HG03139 (cell line): ENCODE results near the gene CLIC5.

Experiments used
- ATAC-seq: cut with Tn5 transposase; IDR thresholded peaks from one replicate; pipeline ENCODE4 v1.9.1; 2021; ENCODE audit not compliant: unreplicated experiment

The CLIC5 gene

GRCh38 chr6:45966797-45967196, 48.9 kb downstream of the CLIC5 start:
- ATAC-seq: no peak

DNA sequence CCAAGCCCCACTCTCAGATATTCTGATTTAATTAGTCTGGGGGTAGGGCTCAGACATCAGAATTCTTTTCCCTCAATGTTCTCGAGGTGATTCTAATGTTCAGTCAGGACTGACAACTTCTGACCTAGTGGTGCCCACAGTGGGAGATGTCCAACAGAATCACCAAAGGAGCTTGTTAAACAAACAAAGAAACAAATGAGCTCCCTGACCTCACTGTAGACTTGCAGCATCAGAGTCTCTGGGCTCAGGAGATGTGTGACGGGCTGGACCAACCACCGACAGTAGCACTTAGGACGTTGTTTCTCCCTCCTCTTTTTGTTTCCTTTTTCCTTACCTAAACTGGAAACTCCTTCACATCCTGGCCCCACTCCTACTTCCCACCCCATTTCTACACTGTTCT, 49.3 kb downstream of the CLIC5 start:
- ATAC-seq: no peak

GRCh38 chr6:45965792-45966191, 49.9 kb downstream of the CLIC5 start:
- ATAC-seq: no peak

- no peak for ATAC-seq
Measured at GRCh38 chr6:45965007-45965406, 50.7 kb downstream of the CLIC5 start.

DNA sequence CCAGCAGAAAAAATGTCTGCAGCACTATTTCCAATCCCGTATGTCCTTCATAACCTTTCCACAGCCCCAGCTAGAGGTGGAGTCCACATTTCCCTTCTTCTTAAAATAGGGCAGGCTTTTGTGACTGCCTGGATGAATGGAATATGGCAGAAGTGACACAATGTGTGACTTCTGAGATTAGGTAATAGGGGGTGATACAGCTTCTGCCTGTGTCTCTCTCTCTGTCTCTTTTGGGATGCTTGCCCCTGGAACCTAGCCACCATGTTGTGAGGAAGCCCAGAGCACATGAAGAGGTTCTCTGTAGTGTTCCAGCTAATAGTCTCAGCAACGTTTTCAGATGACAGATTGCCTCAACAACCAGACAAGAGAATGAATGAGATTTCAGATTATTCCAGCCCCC, 51.4 kb downstream of the CLIC5 start:
- no peak for ATAC-seq

GRCh38 chr6:45963896-45964295, 51.8 kb downstream of the CLIC5 start:
- no peak for ATAC-seq

GRCh38 chr6:45961125-45961524, 54.5 kb downstream of the CLIC5 start:
- no peak for ATAC-seq

- ATAC-seq: no peak
Measured at GRCh38 chr6:45959534-45960145, 56.0 kb downstream of the CLIC5 start.

DNA sequence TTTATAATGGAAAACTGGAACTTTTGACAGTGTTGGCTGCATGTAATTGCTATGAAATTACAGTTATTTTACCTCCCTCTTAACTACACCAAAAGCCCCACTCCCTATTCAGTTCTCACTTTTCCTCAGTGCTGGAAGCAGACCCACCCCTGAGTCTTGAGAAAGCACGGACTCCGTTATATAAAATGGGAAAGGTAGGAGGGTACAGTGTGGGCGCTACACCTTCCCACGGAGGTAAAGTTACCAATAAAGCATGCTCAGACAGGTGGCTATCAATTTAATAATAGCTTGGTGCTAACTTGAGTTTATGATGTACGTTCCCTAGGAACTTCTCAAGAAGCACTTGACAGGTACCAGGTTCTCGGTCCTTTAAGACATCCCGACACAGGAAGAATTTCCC, 59.0 kb downstream of the CLIC5 start:
- no peak for ATAC-seq

DNA sequence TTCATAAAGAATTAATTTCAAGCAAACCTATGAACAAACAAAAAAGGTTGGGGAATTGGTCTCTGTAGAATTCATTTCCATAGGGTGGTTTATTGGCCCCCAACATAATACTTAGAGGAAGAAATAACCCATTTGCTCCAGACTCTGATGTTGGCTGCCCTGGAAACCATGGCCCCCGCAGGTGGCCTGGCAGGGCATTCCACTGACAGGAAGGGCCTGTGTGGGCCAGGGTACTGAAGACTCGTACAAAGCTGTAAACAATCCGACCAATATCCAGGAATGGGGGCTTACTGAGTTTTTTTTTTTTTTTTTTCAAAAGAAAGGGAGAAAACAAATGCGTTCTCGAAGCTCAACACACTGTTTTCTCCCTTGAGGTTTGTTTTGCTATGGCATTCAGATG, 59.5 kb downstream of the CLIC5 start:
- no peak for ATAC-seq

DNA sequence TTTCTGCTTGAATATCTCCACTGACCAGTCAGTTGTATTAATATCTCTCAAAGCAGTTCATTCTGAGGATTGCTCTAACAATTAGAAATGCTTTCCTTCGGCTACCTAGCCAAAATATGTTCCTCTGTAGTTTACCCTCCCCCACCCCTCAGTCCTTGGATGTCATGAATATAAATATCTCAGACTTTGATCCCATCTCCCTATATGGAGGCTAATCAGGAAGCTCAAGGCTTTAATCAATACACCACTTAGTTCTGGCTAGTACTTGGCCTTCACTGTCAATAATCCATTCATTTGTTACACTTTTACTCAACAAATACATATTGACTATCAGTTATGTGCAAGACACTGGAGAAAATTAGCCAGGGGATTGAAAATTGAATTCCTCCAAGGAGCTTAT, 60.1 kb downstream of the CLIC5 start:
- no peak for ATAC-seq

GRCh38 chr6:45952546-45952945, 63.1 kb downstream of the CLIC5 start:
- ATAC-seq: no peak

DNA sequence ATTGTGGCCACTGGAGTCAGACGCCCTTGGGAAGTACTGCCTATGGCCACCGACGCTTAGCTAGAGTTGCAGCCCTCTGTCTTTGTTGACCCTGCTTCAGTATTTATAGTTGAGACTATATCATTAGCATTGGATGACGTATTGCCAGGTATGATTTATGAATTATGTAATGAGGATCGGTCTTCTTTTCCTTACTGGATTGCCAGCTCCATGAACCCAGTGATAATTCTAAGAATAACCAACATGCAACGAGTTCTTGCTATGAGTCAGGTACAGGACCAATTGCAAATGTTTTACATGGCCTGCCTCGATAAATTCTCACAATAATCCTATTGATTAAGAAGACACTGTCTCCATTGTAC, 63.5 kb downstream of the CLIC5 start:
- no peak for ATAC-seq

- no peak for ATAC-seq
Measured at GRCh38 chr6:45951321-45952167, 64.1 kb downstream of the CLIC5 start.

- ATAC-seq: no peak
Measured at GRCh38 chr6:45949256-45949655, 66.4 kb downstream of the CLIC5 start.

GRCh38 chr6:45947807-45948206, 67.9 kb downstream of the CLIC5 start:
- ATAC-seq: no peak

GRCh38 chr6:45946887-45947286, 68.8 kb downstream of the CLIC5 start:
- no peak for ATAC-seq

- no peak for ATAC-seq
Measured at GRCh38 chr6:45946352-45946751, 69.3 kb downstream of the CLIC5 start.

- no peak for ATAC-seq
Measured at GRCh38 chr6:45942953-45943352, 72.7 kb downstream of the CLIC5 start.

DNA sequence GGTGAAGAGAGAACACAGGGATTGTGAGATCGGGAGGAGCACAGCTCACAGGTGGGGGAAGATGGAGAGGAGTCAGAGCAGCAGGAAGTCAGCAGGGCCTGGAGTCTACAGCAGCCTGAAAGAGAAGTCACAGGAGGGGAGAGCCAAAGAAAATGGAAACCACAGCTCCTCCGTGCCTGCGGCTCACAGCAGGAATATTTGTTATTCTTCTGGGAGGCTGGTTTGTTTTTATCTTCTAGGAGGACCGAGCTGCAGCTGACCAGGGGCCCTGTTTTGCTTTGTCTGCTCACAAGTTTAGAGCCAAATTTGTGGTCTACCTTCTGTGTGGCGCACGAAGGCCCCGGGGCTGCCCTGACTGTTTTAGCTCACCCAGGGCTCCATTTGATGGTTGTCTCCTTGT, 81.8 kb downstream of the CLIC5 start:
- no peak for ATAC-seq

GRCh38 chr6:45931232-45931631, 84.4 kb downstream of the CLIC5 start:
- ATAC-seq: no peak

DNA sequence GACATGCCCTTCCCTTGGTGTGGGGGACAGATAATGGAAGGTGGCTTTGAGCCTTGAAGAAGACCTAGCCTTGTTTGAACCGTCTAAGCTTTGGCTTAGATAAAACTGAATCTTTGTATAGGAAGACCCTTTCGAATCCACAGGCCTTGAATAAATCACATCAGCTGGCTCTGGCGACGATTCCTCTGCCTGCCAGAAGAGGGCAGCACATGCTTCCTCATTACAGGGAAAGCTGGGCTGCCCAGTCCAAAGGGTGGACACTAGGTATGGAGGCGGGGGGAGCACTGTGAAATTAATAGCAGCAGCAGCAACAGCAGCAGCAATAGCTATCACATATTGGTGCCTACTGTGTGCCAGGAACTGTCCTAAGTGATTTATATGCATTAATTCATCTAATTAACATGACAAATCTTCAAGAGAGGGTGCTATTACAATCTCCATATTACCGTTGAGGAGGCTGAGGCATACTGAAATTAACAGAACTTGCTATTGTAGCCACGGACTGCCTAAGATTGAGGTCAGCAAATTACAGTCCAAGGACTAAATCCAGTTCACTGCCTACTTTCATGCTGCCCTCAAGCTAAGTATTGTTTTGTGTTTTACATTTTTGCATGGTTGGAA, 85.1 kb downstream of the CLIC5 start:
- no peak for ATAC-seq
